IgD-negative memory B cell (primary cell): ENCODE results near the gene BYSL. TPM values are rescaled to one million over a fixed set of nuclear protein-coding genes. Genes with fewer than 3 reads are reported as not detected.

Experiments used
- H3K27ac Mint-ChIP-seq, 3 donors: one replicate each; pipeline ENCODE4 v1.8.0; 2020 to 2022; ENCODE audit warnings: mild to moderate bottlenecking in 3 of 3, mixed read lengths in 3 of 3, moderate library complexity in 1 of 3
- H3K27me3 Mint-ChIP-seq: one replicate; pipeline ENCODE4 v1.8.0; 2021; ENCODE audit warnings: mixed read lengths
- H3K36me3 Mint-ChIP-seq: one replicate; pipeline ENCODE4 v1.8.0; 2020; ENCODE audit warnings: mild to moderate bottlenecking, mixed read lengths
- H3K4me1 Mint-ChIP-seq, 3 donors: one replicate each; pipeline ENCODE4 v1.8.0; 2020 to 2022; ENCODE audit warnings: mixed read lengths in 3 of 3, mild to moderate bottlenecking in 1 of 3
- H3K4me3 Mint-ChIP-seq, 4 donors: one replicate each; pipeline ENCODE4 v1.8.0; 2020 to 2022; ENCODE audit warnings: mild to moderate bottlenecking in 4 of 4, mixed read lengths in 4 of 4, moderate library complexity in 3 of 4
- H3K9me3 Mint-ChIP-seq, 3 donors: one replicate each; pipeline ENCODE4 v1.8.0; 2020 to 2021; ENCODE audit warnings: mixed read lengths in 3 of 3, mild to moderate bottlenecking in 1 of 3
- polyA plus RNA-seq: library from polyadenylated mRNA; unstranded; fragments of 300-500 nt; fragmentation: Illumina TruSeq; gene quantifications from one replicate; pipeline ENCODE4 v1.2.3, GENCODE V29; 2021

Gene BYSL
- polyA plus RNA-seq, 1 donor from 2014 or later = 9.6 TPM

DNA sequence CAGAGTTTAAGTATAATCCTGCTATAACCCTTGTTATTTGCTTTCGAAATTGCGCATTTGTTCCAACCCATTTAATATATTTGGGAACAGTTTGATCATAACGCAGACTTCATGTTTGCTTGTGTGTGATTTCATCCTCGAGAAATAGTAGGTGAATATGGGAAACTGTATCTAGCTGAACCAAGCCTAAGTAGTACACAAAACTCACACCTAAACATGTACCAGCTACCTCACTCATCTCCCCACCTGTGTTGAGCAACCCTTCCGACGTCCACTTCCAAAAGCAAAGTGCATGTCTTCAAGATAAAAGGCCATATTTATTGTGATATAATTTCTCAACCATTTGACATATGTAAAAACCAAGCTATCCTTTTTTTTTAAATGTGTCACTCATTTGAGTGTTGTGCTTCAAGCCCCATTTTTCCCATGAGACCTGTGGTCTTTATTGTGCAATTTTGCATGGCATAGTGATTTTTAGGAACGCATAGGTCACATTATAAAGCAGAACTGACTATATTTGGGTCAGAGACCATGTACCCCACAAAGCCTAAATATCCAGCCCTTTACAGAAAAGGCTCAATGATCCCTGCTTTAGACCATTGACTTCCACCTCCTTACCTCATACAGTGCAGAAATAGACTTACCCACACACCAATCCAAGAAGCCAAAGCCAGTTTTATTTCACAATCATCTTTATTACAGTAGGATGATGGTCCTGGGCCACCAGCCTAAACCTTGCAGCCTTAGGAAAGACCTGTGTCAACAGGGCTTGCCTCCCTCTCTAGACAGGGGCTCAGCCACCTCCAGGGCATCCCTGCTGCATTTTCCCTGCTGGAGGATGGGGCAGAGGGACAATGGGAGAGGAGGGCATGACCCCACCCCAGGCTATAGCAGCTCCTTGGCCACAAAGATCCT is 13.2 kb downstream of the BYSL start:
- peak overlapping the region in 2 of 3 donors; percentile 43 to 76 for H3K27ac Mint-ChIP-seq
- H3K27me3 Mint-ChIP-seq = no peaks in the 10 kb centered on the region
- no peaks in the 10 kb centered on the region for H3K9me3 Mint-ChIP-seq
- peak overlapping the region in 2 of 4 donors; percentile 3 to 19 for H3K4me3 Mint-ChIP-seq
- H3K36me3 Mint-ChIP-seq = no peaks in the 10 kb centered on the region
- H3K4me1 Mint-ChIP-seq = peaks cover 26 to 42% (median 32%) of the 10 kb centered on the region in 3 donors

DNA sequence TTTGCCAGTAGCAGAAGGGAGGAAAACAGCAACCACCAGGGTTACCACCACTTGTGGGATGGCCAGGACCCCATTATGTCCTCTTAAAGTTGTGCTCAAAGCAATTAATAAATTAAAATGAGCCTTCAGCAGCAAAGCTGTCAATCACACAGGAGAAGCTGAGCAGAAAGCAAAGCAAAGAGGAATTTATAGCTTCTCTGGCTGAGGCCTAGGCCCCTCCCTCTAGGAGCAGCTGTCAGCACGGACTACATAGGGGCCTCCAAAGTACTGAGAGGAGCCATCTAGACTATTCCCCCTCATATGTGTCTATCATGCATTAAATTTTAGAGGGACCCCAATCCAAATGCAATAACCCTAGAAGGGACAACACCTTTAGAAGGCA is 13.9 kb downstream of the BYSL start:
- Mint-ChIP-seq H3K4me1 (peaks cover 31 to 49% (median 34%) of the 10 kb centered on the region in 3 donors), H3K27me3 (no peaks in the 10 kb centered on the region), H3K4me3 (peak overlapping the region in 1 of 4 donors; percentile 65), H3K9me3 (no peaks in the 10 kb centered on the region), H3K27ac (peak overlapping the region in 1 of 3 donors; percentile 43), H3K36me3 (no peaks in the 10 kb centered on the region)

DNA sequence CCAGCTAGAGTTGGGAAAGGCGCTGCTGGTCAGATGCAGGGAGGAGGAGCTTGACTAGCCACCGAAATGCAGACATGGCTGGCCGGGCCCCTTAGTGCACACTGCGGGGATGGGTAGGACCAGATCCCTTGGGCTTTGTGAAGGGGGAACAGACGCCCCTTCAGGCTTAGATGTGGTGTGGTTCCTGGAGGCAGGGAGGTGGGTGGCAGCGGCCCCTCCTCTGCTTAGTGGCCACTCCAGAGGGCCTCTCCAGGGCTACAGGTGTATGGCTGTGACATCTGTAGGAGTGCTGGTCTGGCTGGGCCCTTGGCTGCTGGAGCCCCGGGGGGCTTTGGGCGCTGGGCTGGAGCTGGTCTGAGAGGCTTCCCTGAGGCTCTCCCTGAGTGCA is 14.4 kb downstream of the BYSL start:
- H3K4me3 Mint-ChIP-seq = peak overlapping the region in 2 of 4 donors; percentile 61 to 67
- H3K27ac Mint-ChIP-seq = peak overlapping the region; percentile 65 to 93 (median 69)
- H3K27me3 Mint-ChIP-seq = no peaks in the 10 kb centered on the region
- no peaks in the 10 kb centered on the region for H3K36me3 Mint-ChIP-seq
- no peaks in the 10 kb centered on the region for H3K9me3 Mint-ChIP-seq
- peaks cover 33 to 52% (median 39%) of the 10 kb centered on the region in 3 donors for H3K4me1 Mint-ChIP-seq

DNA sequence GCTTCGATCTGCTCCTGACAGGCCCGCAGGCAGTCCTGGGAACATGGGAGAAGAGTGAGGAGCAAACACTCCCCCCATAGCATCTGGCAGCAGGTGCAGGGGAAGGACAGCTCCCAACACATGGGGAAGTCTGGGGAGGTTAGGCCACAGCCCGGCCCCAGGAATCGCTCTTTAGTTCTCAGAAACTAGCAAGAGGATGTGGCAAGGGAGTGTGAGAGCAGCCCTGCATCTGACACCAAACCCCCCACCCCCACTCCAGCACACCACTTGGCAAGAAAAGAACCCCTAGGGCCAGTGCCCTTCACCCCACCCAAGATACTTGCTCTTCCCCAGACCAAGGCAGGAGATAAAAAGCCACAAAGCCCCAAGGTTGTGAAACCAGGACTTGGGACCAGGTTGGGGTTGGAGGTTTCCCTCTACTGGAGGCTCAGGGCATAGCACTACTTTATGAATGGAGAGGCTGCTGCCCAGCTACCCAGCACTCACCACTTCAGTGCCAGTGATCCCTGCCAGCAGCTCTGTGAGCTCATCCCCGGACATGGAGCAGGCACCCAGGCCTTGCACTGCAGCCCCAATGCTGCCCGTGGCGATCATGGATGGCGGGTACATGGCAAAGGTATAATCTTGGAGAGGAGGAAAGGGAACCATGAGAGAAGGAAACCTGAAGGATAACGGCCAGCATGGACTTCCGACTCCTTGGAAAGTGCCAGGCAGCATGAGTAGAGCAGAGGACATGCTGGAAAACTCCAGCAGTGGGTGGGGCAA is 15.0 kb downstream of the BYSL start:
- H3K27me3 Mint-ChIP-seq = no peaks in the 10 kb centered on the region
- peaks cover 33 to 52% (median 40%) of the 10 kb centered on the region in 3 donors for H3K4me1 Mint-ChIP-seq
- peak overlapping the region; percentile 0 to 67 (median 60) for H3K4me3 Mint-ChIP-seq
- no peaks in the 10 kb centered on the region for H3K9me3 Mint-ChIP-seq
- no peaks in the 10 kb centered on the region for H3K36me3 Mint-ChIP-seq
- peak overlapping the region; percentile 65 to 93 (median 69) for H3K27ac Mint-ChIP-seq

DNA sequence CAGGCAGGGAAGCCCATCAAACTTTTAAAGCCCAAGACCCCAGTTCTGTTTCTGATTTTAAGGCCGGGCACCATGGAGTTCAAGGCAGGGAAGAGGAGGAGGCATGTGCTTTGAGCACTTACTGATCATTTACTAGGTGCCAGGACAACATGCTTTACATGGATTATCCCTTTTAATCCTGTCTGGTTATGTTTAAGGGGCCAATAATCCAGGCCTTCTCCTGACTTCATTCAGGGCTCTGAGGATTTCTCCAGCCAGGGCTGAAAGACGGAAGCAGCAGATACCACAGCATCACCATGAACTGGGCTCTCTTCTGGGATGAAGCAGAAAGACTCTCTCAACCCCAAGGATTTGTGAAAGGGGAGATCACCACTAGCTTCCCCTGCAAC is 16.2 kb downstream of the BYSL start:
- no peaks in the 10 kb centered on the region for H3K27me3 Mint-ChIP-seq
- no peaks in the 10 kb centered on the region for H3K36me3 Mint-ChIP-seq
- H3K27ac Mint-ChIP-seq = peak overlapping the region; percentile 31 to 94 (median 59)
- H3K4me3 Mint-ChIP-seq = peak overlapping the region in 3 of 4 donors; percentile 60 to 88 (median 82)
- H3K9me3 Mint-ChIP-seq = no peaks in the 10 kb centered on the region
- peaks cover 40 to 51% (median 48%) of the 10 kb centered on the region in 3 donors for H3K4me1 Mint-ChIP-seq

DNA sequence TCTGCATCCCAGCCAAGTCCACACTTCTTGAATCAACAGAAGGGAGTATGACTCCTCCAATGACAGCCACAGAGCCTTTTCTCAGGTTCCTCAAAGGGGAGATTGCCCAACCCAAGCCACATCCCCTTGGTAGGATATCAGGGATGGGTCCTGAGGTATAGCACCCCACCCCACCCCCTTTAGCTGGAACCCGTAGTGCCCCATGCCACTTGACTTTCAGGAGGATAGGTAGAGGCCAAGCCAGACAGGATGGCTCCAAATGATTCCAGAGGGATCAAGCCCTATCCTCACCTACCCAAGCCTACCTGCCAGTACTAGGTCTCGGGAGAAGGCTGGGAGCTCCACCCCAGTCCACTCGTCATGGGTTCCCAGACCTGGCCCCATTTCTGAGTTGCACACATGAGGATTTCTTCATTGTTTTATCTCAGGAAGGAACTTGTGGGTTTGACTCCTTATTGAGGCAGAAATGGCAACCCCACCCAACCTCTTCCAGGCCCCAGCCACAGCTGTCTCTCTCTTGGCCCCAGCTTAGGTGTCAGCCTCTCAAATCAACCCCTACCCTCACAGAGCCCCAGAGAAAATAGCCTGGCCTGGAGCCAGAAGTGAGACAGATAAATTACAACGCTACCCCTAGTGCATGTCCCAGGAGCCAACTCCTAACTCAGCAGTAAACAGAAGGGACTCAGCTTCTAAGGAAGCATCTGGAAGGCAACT is 16.7 kb downstream of the BYSL start:
- Mint-ChIP-seq H3K27ac (peak overlapping the region; percentile 31 to 94 (median 59)), H3K27me3 (no peaks in the 10 kb centered on the region), H3K4me1 (peaks cover 40 to 52% (median 51%) of the 10 kb centered on the region in 3 donors), H3K4me3 (peak overlapping the region; percentile 34 to 91 (median 76)), H3K9me3 (no peaks in the 10 kb centered on the region), H3K36me3 (no peaks in the 10 kb centered on the region)

DNA sequence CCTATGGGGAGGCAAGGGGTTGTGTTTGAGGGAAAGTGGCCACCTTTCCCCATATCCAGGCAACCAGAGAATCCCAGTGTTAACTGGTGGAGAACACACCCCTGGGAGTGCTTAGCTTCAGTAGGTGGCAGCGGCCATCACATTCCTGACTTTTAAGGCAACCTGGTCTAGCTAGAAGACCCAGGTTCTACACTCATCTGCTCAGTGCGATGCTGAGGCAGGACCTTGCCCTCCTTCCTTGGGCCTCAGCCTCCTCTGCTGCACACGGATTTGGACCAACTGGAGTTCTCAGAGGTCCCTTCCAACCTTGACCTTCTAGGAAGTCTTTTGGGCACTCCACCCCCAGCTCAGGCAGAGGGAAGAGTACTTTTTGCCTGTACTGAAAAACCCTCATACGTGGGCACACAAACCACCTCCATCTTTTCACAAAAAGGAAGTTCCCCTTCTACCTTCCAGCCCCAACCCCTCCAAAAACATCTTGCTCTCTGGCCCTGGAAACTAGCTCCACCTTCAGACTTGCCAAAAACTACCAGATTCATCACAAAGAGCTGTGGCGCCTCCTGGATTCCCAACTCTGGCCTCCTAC is 17.4 kb downstream of the BYSL start:
- Mint-ChIP-seq H3K4me1 (peaks cover 40 to 51% (median 51%) of the 10 kb centered on the region in 3 donors), H3K27ac (peak overlapping the region; percentile 9 to 94 (median 71)), H3K4me3 (peak overlapping the region; percentile 61 to 88 (median 74)), H3K36me3 (no peaks in the 10 kb centered on the region), H3K27me3 (no peaks in the 10 kb centered on the region), H3K9me3 (no peaks in the 10 kb centered on the region)

DNA sequence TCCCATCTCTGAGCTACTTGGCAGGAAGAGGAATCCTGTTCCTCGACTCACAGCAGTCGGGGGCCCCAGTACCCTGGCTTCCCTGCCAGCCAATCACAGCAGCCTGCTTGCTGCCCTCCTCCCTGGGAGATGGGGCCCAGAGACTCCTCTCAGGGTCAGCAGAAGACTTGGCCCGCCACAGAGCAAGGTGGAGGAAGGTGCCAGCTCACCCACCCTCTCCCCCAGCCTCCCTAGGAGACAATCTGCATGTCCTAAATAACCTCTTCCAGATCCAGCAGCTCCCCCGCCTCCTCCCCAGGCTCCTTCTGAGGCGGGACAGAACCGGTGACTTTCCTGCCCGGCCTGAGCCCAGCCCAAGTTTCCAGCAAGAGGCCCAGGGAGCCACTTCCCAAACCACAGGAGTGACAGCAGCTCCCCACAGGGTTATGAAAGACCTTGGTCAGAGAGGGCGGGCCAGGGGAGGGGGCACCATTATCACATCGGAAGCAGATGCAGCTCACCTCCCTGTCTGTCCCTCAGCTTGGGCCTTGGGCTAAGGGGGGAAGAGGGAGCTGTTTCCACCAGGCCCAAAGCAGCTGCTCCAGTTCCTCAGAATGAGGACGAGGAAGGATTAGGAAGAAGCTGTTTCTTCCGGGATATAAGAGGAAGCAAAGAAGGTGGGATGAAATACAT is 18.0 kb downstream of the BYSL start:
- Mint-ChIP-seq H3K27me3 (no peaks in the 10 kb centered on the region), H3K36me3 (no peaks in the 10 kb centered on the region), H3K4me1 (peaks cover 39 to 51% (median 49%) of the 10 kb centered on the region in 3 donors)

DNA sequence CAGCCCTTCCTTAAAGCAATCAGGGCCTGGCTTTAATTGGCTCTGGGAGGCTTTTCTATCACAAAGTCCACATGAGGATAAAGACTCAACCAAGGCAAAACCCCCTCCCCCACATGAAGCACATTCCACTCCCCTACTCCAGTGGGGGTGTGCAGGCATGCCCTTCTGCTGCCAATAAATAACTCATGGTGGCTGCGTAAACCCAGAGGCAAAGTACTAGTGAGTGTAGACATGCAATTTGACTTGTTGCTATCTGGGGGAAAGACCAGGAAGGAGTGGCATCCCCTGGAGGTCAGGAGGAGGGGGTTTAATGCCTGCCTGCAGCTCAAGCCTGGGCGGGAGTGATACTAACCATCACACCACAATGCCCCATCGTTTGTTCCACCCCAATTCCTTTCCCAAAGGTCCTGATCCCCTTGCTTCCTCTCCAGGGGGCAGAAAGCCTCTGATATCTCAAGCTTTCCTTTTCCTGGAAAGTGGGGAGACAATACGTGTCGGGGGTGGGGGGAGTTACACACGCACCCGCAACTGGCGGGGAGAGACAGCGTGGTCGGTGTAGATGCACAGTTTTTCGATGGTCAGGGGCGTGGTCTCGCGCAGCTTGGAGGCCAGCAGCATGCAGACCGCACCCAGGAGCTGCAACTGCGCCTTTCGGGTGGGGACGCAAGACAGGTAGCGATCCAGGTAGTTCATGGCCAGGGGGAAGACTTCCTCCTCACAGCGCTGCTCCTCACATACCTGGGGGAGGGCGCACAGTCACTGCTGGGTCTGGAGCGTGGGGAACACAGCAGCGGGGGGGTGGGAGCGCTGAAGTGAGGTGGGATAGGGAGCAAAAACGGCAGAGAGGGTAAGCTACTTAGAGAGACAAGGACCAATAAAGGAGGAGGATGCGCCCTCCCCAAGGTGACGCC is 18.8 kb downstream of the BYSL start:
- no peaks in the 10 kb centered on the region for H3K27me3 Mint-ChIP-seq
- peak overlapping the region; percentile 89 to 96 (median 94) for H3K27ac Mint-ChIP-seq
- H3K9me3 Mint-ChIP-seq = no peaks in the 10 kb centered on the region
- peaks cover 35 to 44% (median 44%) of the 10 kb centered on the region in 3 donors for H3K4me1 Mint-ChIP-seq
- peak overlapping the region; percentile 86 to 94 (median 89) for H3K4me3 Mint-ChIP-seq
- H3K36me3 Mint-ChIP-seq = no peaks in the 10 kb centered on the region

More for the DNA sequence above, 18.0 kb downstream of the BYSL start:
- H3K4me3 Mint-ChIP-seq = peak overlapping the region; percentile 86 to 94 (median 89)
- H3K27ac Mint-ChIP-seq = peak overlapping the region in 2 of 3 donors; percentile 81 to 94
- no peaks in the 10 kb centered on the region for H3K9me3 Mint-ChIP-seq

DNA sequence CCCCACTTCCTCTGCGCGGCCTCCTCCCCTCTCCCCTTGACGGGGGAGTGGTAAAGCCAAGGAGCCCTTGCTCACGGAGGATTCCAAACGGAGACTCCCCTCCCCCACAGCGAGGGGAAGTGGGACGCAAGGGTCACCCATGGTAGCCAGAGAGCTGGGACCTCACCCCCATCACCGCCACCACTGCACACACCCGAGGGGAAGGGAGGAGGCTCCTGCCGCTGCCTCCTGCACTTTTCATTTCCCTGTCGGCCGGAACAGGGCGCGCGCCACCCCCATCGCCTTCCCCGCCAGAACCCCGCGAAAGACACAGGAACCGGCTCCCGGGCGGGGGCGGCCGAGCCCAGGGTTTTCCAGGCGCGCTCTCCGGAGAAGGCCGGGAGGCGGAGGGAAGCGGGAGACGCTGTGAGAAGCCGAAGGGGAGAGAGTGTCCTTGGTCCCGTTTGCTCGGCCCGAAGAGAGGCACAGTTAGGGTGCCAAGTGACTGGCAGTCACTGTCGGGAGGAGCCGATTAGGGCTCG is 19.5 kb downstream of the BYSL start:
- peak overlapping the region; percentile 86 to 94 (median 89) for H3K4me3 Mint-ChIP-seq
- H3K9me3 Mint-ChIP-seq = no peaks in the 10 kb centered on the region
- no peaks in the 10 kb centered on the region for H3K36me3 Mint-ChIP-seq
- peaks cover 35 to 44% (median 44%) of the 10 kb centered on the region in 3 donors for H3K4me1 Mint-ChIP-seq
- H3K27me3 Mint-ChIP-seq = no peaks in the 10 kb centered on the region
- H3K27ac Mint-ChIP-seq = peak overlapping the region; percentile 89 to 96 (median 94)

DNA sequence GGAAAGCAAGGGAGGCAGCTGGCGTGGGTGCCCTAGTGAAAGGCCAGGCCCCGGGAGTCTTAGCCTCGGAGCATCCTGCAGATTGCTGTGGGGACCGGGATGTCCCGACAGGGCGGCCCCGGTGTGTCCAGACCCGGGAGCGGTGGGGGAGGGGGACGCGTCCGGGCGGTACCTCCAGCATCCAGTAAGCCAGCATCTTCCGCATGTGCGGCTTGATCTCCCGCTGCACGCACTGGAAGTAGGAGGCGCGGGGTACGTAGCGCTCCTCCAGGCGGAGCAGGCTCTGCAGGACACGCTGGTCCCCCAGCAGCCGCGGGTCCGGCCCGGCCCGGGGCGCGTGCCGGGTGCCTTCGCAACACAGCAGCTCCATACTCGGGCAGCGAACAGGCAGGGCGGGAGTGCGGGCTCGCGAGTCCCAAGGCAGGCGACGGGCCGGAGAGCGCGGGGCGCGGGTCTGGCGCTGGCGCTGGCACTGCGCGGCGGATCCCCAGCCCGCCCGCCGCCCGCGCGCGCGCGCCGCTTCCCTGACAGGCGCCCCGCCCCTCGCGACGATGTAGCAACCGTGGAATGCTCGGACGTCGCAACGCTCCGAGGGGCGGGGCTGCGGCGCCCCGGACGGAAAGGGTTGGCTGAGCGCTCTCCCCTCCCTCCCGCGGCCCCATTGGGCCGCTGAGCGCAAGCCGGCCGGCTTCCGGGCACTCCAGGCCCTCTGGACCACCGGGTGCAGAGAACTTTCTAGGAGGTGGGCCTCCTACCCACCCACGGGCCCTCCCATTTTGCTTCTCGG is 20.2 kb downstream of the BYSL start, which contains the start of gene CCND3:
TSS of gene CCND3 (minus strand) at position 529 of the 787 bp plus-strand sequence. CDS start at position 370, 159 bp downstream.
- peak within 1 kb of the TSS; percentile 89 to 96 (median 94) for H3K27ac Mint-ChIP-seq
- H3K27me3 Mint-ChIP-seq = no peaks in the 10 kb centered on the region
- peaks cover 31 to 39% (median 39%) of the 10 kb centered on the region in 3 donors for H3K4me1 Mint-ChIP-seq
- H3K36me3 Mint-ChIP-seq = no peaks in the 10 kb centered on the region
- H3K4me3 Mint-ChIP-seq = peak within 1 kb of the TSS; percentile 86 to 97 (median 89)
- H3K9me3 Mint-ChIP-seq = no peaks in the 10 kb centered on the region
